A673 (cell line): ENCODE results near the gene SP140L. TPM values are rescaled to one million over a fixed set of nuclear protein-coding genes. Genes with fewer than 3 reads are reported as not detected.

ENCODE experiments used
- BruUV-seq: library from RNA; stranded (reverse); fragments of 400-500 nt; replicated peaks from 2 replicates; lab custom pipeline; 2021; lab: Mats Ljungman, UMichigan
- CTCF ChIA-PET: fragments of 300-600 bp; sonication (Branson Sonifier 250); formaldehyde crosslinking; loops from one replicate; lab custom pipeline; 2022; ENCODE audit warnings: antibody characterized with exemption; lab: Charles Lee
- POLR2A ChIA-PET: fragments of 300-600 bp; sonication (Branson Sonifier 250); formaldehyde crosslinking; loops from one replicate; lab custom pipeline; 2022; ENCODE audit warnings: antibody characterized with exemption; ENCODE audit not compliant: low non-redundant PET; lab: Charles Lee
- DNase-seq: peaks from one replicate; pipeline ENCODE4 v3.0.0-alpha.2; 2015; ENCODE audit warnings: low spot score
- H3K27ac ChIP-seq: fragments of 200-600 bp; sonication (generic); 2 replicates; pipeline ENCODE4 v1.5.1; 2016; ENCODE audit warnings: mixed run types, low read depth, mild to moderate bottlenecking, mixed read lengths, antibody characterized with exemption, low read length; ENCODE audit not compliant: poor library complexity, severe bottlenecking
- H3K27me3 ChIP-seq: fragments of 200-600 bp; sonication (generic); replicated peaks from 2 replicates; pipeline ENCODE4 v1.6.1; 2017; ENCODE audit warnings: mixed run types, low read depth, mild to moderate bottlenecking, mixed read lengths, antibody characterized with exemption, low read length; ENCODE audit not compliant: insufficient read depth, poor library complexity
- H3K36me3 ChIP-seq: fragments of 200-600 bp; sonication (generic); 2 replicates; pipeline ENCODE4 v1.6.1; 2016; ENCODE audit warnings: mixed run types, mild to moderate bottlenecking, mixed read lengths, antibody characterized with exemption, low read length; ENCODE audit not compliant: insufficient read depth, poor library complexity, severe bottlenecking
- H3K4me1 ChIP-seq: fragments of 200-600 bp; sonication (generic); 2 replicates; pipeline ENCODE4 v1.6.1; 2017; ENCODE audit warnings: mixed run types, mild to moderate bottlenecking, mixed read lengths, antibody characterized with exemption, low read length; ENCODE audit not compliant: insufficient read depth, poor library complexity, severe bottlenecking
- H3K4me3 ChIP-seq: fragments of 200-600 bp; sonication (generic); 2 replicates; pipeline ENCODE4 v1.5.1; 2016; ENCODE audit warnings: low read depth, mixed run types, mild to moderate bottlenecking, mixed read lengths, low read length; ENCODE audit not compliant: poor library complexity, severe bottlenecking
- H3K9me3 ChIP-seq: fragments of 200-600 bp; sonication (generic); 2 replicates; pipeline ENCODE4 v1.6.1; 2016; ENCODE audit warnings: mixed run types, low read depth, mild to moderate bottlenecking, mixed read lengths, antibody characterized with exemption, low read length; ENCODE audit not compliant: poor library complexity, severe bottlenecking
- CTCF ChIP-seq: fragments of 300-800, 200-600 bp; sonication (generic); conservative IDR thresholded peaks from 2 replicates; pipeline ENCODE4 v1.5.1; 2017; ENCODE audit warnings: low read depth, mild to moderate bottlenecking, antibody characterized with exemption, low read length, moderate library complexity, mixed read lengths
- EZH2 ChIP-seq: fragments of 200-600 bp; sonication (generic); IDR thresholded peaks from 2 replicates; pipeline ENCODE4 v1.6.1; 2017; ENCODE audit warnings: borderline replicate concordance, low read depth, mild to moderate bottlenecking, mixed read lengths, antibody characterized with exemption, low read length; ENCODE audit not compliant: poor library complexity, severe bottlenecking
- intact Hi-C: fragments of 100-400 bp; cut with micrococcal nuclease; formaldehyde crosslinking; loops from one replicate; pipeline ENCODE4 v1.10.0; 2022; ENCODE audit not compliant: unreplicated experiment
- total RNA-seq: library from RNA; stranded (reverse); gene quantifications from 2 replicates; pipeline ENCODE4 v1.2.3, GENCODE V29; 2021

The SP140L gene
- total RNA-seq, 1 experiment from 2014 or later: 0.37 TPM

GRCh38 chr2:230317366-230317765 is 9.6 kb upstream of the SP140L start:
- TF ChIP-seq EZH2: no peak
- no peak for TF ChIP-seq CTCF
- Histone ChIP-seq H3K9me3 (no peaks in the 10 kb centered on the region), H3K36me3 (no peaks in the 10 kb centered on the region), H3K4me3 (no peak overlapping the region), H3K27me3 (no peaks in the 10 kb centered on the region), H3K27ac (no peak overlapping the region), H3K4me1 (no peaks in the 10 kb centered on the region)
- no TSS peak for BruUV-seq
- intact Hi-C loops: no loop called here
- ChIA-PET POLR2A (no interaction called here), CTCF (no interaction called here)
- no peak for DNase-seq

DNA sequence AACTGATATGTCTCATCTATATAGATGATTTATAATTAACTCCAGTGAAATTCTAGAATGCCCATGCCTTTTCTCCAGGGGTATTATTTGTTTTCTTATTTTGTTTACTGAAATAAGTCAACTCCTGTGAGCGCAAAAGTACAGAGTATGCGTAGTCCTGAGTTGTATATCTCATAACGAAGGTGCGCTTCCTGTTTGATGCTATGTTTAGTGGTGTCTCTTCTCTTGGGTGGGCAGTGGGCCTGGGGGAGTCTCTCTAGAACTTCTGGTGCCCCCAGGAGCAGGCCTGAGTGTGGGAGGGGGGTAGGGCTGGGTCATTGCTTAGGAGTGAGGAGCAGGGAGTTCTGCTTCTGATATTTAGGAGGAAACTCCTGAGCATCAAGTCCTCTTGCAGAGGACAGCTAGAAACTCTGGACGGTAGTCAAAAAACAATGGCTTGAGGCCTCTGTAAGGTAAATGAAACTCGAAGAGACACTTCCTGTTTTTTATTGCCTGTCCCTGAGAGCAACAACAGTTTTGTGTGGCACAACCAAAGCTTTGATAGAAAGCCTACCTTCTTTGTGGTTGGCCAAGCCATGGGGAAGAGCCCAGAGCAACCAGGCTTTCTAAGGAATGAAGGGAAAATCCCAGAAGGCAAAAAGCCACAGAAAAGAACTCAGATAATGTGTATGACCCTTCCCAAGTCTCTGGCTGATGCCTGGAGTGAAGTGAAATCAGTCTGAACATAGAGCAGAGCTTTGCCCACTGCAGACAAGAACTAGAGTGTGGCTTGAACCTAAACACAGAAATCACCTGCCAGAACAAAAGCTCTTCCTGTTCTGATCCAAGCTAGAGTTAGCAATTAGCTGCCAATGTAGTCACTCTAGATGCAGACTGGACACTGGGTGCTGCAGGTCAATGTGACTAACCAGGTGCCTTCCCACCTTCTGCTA is 8.5 kb upstream of the SP140L start:
- H3K36me3 ChIP-seq: no peaks in the 10 kb centered on the region
- H3K27me3 ChIP-seq: no peaks in the 10 kb centered on the region
- intact Hi-C loops: no loop called here
- no peaks in the 10 kb centered on the region for H3K9me3 ChIP-seq
- H3K27ac ChIP-seq: no peak overlapping the region
- TF ChIP-seq CTCF (no peak), EZH2 (no peak)
- no peak overlapping the region for H3K4me3 ChIP-seq
- BruUV-seq: no TSS peak
- ChIA-PET CTCF (no interaction called here), POLR2A (no interaction called here)
- H3K4me1 ChIP-seq: no peaks in the 10 kb centered on the region
- DNase-seq: no peak

DNA sequence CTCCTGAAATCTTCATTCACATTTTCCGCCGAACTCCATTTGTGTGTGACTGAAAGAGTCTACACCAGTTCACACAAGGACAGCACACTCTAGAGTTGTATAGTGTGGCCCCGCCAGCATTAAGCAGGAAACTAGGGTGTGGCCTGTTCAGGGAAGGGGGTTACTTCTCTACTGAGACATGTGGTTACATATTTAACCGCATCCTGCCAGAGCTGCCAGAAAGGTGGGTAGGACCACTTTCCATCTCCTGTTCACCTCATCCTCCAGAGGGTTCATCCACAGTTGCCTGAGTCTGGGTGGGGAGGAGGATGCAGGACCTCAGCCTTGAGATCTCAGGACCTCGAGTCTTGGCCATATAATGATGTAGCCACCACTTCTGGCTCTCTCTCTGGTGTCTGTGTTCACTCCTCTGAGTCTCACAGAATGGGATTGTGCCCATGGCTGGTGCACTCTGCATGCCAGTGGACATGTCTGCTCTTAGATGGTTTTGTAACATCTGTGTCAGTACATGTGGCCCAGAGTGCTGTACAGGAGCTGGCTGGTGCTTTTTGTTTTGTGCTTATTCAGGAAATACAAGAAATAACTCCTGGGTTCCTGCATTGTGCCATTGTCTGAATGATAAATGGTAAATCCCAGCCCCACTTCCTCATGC is 7.7 kb upstream of the SP140L start:
- Histone ChIP-seq H3K36me3 (no peaks in the 10 kb centered on the region), H3K4me3 (no peak overlapping the region), H3K4me1 (no peaks in the 10 kb centered on the region), H3K27ac (no peak overlapping the region), H3K27me3 (no peaks in the 10 kb centered on the region), H3K9me3 (no peaks in the 10 kb centered on the region)
- TF ChIP-seq CTCF (no peak), EZH2 (no peak)
- intact Hi-C loops: no loop called here
- CTCF ChIA-PET: no interaction called here
- BruUV-seq: no TSS peak
- DNase-seq: no peak
- POLR2A ChIA-PET: interaction anchor here (0.6 kb wide), 1 partner anchor 490 kb away, joined by 3 read pairs; no protein-coding TSS in a partner anchor
